HG03378 (cell line): ENCODE results near the gene NKIRAS1.

ENCODE experiments used
- ATAC-seq: cut with Tn5 transposase; IDR thresholded peaks from one replicate; pipeline ENCODE4 v1.9.1; 2021; ENCODE audit warnings: mild to moderate bottlenecking, moderate library complexity; ENCODE audit not compliant: unreplicated experiment

The NKIRAS1 gene

GRCh38 chr3:23916886-23917678, at the start of gene NKIRAS1, which contains the start of gene RPL15:
NKIRAS1 (minus strand) TSS chr3:23916990; CDS start chr3:23910904, 6,086 bp downstream.
RPL15 (plus strand) TSS chr3:23917132; CDS start chr3:23917860, 728 bp downstream.
- ATAC-seq, result peak; percentile 92

- no peak for ATAC-seq
These were observed 49.5 kb upstream of the NKIRAS1 start for GRCh38 chr3:23966328-23966727.

- no peak for ATAC-seq
These were observed 47.9 kb upstream of the NKIRAS1 start for GRCh38 chr3:23964537-23965235.

- ATAC-seq, result no peak
These were observed 45.1 kb upstream of the NKIRAS1 start for GRCh38 chr3:23961913-23962312.

GRCh38 chr3:23961066-23961465, 44.3 kb upstream of the NKIRAS1 start:
- no peak for ATAC-seq

- ATAC-seq, result no peak
These were observed 43.9 kb upstream of the NKIRAS1 start for GRCh38 chr3:23960649-23961048.

GRCh38 chr3:23959135-23959900, 42.5 kb upstream of the NKIRAS1 start:
- peak; percentile 53 for ATAC-seq

GRCh38 chr3:23956701-23957100, 39.9 kb upstream of the NKIRAS1 start:
- ATAC-seq, result no peak

GRCh38 chr3:23954144-23954543, 37.4 kb upstream of the NKIRAS1 start:
- ATAC-seq, result no peak

GRCh38 chr3:23953523-23953922, 36.7 kb upstream of the NKIRAS1 start:
- ATAC-seq, result no peak

GRCh38 chr3:23952646-23953045, 35.9 kb upstream of the NKIRAS1 start:
- peak; percentile 60 for ATAC-seq

- ATAC-seq, result peak; percentile 44
These were observed 33.5 kb upstream of the NKIRAS1 start for GRCh38 chr3:23950293-23950692.

GRCh38 chr3:23949784-23950183, 33.0 kb upstream of the NKIRAS1 start:
- ATAC-seq, result peak; percentile 32

GRCh38 chr3:23948761-23949160, 32.0 kb upstream of the NKIRAS1 start:
- ATAC-seq, result no peak

GRCh38 chr3:23945913-23946687, 29.3 kb upstream of the NKIRAS1 start:
- ATAC-seq, result peak; percentile 60

GRCh38 chr3:23945663-23945912, 28.8 kb upstream of the NKIRAS1 start:
- no peak for ATAC-seq

- ATAC-seq, result peak; percentile 19
These were observed 28.3 kb upstream of the NKIRAS1 start, which contains the start of gene NR1D2 for GRCh38 chr3:23944861-23945662. NR1D2 (plus strand) TSS chr3:23945286; CDS start chr3:23945579, 293 bp downstream.

- no peak for ATAC-seq
These were observed 27.4 kb upstream of the NKIRAS1 start for GRCh38 chr3:23944007-23944783.

GRCh38 chr3:23942546-23942945, 25.8 kb upstream of the NKIRAS1 start:
- no peak for ATAC-seq
